GM19099 (cell line): ENCODE data around the gene EPAS1.

Experiments used
- POLR2A ChIP-seq: IDR thresholded peaks from 3 replicates; pipeline ENCODE4 v1.6.1; 2011; ENCODE audit warnings: low read depth; ENCODE audit not compliant: insufficient read length; ENCODE audit errors: extremely low read depth

The EPAS1 gene

DNA sequence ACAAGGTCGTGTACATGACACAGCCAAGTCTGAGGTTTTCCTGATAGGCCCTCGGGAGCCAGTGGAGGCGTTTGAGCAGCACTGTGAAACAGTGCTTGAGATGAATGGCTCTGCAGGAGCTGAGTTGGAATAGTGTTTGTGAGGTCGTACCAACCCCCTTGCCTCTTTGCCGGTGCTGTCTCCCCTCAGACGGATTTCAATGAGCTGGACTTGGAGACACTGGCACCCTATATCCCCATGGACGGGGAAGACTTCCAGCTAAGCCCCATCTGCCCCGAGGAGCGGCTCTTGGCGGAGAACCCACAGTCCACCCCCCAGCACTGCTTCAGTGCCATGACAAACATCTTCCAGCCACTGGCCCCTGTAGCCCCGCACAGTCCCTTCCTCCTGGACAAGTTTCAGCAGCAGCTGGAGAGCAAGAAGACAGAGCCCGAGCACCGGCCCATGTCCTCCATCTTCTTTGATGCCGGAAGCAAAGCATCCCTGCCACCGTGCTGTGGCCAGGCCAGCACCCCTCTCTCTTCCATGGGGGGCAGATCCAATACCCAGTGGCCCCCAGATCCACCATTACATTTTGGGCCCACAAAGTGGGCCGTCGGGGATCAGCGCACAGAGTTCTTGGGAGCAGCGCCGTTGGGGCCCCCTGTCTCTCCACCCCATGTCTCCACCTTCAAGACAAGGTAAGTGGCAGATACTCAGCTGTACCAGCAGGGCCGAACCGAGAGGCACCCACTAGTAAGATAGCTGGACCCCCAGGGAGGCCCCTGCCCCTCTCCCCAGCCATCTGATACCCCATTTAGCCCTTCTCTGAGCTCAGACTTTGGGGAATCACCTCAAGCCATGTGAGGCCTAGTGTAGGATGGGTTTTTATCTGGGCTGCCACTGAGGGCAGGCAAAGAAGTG is 83.1 kb downstream of the EPAS1 start:
- no peak for TF ChIP-seq POLR2A

DNA sequence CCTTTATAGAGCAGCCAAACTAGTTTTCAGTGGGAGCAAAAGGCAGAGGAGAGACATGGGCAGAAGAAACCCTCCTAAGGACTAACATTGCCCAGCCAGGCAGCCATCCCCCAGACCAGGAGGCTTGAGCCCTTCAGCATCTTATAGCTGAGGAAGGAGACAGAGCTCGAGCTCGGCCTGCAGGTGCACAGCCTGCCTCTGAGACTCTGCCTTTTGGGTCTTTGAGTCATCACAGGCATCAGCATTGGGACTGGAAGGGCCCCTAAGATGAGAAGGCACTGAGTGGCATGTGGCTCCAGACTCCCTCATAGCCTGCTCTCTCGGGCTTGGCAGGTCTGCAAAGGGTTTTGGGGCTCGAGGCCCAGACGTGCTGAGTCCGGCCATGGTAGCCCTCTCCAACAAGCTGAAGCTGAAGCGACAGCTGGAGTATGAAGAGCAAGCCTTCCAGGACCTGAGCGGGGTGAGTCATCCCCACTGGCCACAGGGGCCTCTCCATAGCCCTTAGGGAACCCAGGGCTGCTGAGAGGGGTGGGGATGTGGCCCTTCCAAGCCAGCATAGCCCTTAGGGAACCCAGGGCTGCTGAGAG is 84.1 kb downstream of the EPAS1 start:
- TF ChIP-seq POLR2A = no peak

DNA sequence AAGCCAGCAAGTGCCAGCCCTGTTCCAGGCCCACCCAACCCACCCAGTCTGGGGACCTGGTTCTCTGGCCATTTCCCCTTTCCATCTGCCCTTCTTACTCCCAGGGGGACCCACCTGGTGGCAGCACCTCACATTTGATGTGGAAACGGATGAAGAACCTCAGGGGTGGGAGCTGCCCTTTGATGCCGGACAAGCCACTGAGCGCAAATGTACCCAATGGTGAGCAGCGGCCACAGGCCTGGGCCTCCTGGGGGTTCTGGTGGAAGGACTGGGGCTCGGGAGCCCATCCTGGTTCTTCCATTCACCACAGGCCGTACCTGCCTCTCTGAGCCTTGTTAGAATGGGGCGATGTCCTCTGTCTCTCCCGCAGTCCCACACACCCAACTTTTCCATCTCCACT is 84.7 kb downstream of the EPAS1 start:
- TF ChIP-seq POLR2A = no peak

DNA sequence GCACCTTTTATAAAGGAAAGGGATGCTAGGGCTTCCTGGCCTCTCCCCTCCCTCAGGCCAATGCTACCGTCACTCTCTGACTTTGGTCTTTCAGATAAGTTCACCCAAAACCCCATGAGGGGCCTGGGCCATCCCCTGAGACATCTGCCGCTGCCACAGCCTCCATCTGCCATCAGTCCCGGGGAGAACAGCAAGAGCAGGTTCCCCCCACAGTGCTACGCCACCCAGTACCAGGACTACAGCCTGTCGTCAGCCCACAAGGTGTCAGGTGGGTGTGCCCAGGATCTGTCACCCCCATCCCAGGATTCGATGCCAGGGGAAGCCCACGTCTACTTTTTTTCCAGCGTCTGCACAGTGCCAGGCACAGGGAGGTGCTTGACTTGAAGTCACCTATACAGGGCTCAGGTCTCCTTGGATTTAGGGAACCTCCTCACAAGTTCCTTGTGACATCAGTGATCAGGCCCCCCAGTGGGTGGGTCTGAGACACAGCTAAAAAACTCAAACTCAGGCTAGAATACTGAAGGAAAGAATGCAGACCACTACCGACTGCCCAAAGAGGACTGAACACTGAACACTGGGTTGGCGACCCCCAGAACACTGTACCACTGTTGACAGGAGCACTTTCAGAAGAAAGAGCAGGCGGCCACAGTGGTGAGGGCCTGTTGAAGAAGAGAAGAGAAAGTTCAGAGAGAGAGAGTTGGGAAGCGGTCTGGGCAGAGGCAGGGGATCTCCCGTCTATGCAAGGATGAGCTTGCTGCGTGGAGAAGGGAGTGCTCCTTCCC is 85.3 kb downstream of the EPAS1 start:
- TF ChIP-seq POLR2A = no peak

DNA sequence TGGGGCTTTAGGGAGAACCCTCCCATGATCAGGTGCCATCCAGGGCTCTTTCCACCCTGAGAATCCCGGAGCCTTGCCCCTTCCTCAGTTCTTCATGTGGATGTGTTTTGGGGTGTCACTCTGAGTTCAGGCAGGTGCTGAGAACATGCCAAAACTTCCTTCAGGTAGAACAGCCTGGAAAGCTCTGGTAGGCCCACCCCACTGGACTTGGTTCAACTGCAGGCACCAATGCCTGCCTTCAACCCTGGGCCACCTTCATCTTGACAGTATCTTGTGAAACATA is 85.8 kb downstream of the EPAS1 start:
- TF ChIP-seq POLR2A = no peak

DNA sequence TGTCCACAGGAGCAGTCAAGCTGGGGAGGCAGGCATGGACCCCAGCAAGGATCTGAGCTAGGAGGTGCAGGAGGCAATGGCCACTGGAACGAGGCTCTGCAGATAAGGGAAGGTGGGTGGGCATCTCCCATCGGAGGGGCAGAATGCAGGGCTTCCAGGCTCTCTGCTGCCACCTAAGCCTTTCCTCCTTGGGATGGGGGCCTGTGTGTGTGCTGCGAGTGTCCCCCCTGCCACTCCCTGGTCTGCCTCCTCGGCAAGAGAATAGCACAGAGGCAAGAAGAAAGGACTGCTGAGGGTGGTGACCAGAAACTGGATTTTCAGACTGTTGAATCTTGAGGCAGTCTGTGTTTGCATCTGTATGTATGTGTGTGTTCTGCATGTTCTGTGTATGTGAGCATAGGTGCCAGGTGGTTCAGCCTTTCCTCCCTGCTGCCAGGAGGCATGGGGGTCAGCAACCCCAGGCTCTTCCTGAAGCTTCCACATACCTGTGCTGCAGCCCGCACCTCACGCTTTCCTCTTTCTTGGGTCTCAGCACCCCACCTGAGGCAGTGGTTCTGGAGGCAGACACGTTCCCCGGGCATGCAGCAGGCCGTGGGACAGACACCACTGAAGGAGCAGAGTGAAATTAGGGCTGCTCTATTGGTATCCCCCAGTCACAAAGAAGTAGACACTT is 86.7 kb downstream of the EPAS1 start:
- no peak for TF ChIP-seq POLR2A

DNA sequence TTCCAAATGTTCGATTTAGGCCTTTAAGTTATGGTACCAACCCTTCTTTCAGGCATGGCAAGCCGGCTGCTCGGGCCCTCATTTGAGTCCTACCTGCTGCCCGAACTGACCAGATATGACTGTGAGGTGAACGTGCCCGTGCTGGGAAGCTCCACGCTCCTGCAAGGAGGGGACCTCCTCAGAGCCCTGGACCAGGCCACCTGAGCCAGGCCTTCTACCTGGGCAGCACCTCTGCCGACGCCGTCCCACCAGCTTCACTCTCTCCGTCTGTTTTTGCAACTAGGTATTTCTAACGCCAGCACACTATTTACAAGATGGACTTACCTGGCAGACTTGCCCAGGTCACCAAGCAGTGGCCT is 87.2 kb downstream of the EPAS1 start:
- no peak for TF ChIP-seq POLR2A

DNA sequence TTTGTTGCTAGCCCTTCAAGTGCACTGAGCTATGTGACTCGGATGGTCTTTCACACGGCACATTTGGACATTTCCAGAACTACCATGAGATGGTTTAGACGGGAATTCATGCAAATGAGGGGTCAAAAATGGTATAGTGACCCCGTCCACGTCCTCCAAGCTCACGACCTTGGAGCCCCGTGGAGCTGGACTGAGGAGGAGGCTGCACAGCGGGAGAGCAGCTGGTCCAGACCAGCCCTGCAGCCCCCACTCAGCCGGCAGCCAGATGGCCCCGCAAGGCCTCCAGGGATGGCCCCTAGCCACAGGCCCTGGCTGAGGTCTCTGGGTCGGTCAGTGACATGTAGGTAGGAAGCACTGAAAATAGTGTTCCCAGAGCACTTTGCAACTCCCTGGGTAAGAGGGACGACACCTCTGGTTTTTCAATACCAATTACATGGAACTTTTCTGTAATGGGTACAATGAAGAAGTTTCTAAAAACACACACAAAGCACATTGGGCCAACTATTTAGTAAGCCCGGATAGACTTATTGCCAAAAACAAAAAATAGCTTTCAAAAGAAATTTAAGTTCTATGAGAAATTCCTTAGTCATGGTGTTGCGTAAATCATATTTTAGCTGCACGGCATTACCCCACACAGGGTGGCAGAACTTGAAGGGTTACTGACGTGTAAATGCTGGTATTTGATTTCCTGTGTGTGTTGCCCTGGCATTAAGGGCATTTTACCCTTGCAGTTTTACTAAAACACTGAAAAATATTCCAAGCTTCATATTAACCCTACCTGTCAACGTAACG is 88.8 kb downstream of the EPAS1 start:
- no peak for TF ChIP-seq POLR2A

DNA sequence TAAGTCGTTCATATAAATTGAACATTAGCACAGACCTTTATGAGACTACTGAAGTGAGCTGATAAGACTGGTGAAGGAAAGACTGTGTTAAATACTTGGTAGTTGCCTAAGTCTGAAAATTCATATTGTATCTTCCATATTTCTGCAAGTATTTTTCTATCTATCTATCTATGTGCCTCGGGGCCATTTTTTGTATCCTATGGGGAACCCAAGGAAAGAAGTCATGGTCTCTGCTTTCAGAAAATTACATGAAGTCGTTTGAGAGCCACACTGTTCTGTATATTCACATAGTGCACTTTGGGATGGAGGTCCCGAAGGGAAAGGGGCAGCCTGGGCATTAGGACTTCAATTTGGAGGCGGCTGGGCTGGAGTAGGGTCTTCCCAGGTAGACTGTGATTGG is 89.6 kb downstream of the EPAS1 start:
- no peak for TF ChIP-seq POLR2A

DNA sequence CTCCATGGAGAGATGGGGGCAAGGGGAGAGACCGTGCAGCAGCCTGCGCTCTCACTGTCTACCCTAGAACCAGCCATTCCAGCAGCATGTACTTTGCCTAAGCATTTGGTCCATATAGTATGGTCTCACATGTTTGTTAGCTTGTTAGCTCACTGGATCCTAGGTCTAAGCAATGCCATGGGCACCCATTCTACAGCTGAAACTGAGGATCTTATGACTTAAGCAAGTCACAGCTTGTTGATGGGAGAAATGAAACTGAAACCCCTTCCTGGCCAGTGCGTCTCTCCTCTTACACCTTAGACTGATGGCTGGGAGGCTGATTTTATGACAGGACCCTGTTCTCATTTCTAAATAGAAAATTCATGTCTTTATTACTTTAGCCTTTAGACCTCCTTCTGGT is 90.1 kb downstream of the EPAS1 start:
- no peak for TF ChIP-seq POLR2A

DNA sequence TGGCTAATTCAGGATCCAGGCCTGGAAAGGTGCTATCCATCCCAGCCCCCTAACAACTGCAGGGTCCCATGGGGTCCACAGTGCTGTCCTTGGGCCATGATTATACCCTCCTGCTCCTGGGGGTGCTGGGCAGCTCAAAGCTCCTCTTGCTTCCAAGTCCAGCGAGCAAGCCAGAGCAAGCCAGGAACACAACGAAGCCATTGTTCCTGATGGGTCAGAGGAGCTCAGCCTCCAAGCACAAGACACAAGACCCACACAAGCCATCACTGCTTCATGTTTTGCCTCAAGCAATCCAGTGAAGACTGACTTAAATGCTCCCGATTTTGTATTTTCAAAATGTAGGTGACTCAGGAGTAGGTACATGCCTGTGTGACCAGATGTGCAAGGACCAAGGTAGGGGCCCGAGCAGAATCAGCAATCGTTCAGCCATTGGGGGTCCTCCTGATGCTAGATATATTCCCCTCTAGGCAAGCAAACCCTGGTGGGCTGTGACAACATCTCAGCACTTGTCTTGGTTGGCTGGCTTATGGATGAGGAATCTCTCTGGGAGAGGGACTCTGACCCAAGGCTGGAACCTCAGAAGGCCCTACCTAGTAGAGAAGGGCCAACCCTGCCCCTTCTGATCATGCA is 90.8 kb downstream of the EPAS1 start:
- TF ChIP-seq POLR2A = no peak

DNA sequence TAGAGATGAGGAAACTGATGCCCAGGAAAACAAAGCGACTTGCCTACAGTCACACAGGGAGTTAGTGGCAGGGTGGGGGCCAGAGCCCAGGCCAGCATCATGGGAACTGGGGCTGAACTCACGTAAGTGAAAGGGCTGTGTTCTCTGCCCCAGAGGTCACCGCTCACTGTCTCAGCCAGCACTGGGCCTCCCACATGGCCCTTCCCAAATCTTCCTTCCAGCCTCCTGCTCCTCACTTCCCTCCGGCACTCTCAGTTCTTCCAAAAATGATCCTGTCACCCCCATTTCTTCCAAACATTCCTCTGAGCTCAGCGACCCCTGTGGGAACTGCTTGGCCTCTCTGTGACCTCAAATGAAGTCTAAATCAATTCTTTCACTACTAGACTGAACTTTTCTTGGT is 91.7 kb downstream of the EPAS1 start:
- no peak for TF ChIP-seq POLR2A

DNA sequence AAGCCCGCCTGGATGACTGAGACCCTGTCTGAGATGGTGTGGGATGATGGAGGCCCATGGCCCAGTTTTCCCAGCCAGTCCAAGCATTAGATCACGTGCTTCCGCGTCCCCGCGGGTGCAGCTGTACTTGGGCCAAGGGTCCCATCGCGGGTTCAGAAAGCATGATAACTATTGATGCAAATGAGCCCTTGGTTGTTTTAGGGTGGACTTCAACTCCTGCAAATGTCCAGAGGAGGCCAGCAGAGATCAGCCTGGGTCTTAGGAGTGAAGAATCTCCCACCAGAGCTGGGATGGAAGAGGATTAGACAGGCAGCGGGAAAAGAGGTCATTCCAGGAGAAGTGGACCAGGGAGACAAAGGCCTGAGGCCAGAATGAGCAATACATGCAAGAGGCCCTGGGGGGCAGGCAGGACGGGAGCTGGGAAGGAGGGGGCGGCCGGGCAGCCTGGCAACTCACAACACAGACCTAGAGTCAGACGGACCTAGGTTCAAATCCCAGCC is 92.3 kb downstream of the EPAS1 start:
- TF ChIP-seq POLR2A = no peak

DNA sequence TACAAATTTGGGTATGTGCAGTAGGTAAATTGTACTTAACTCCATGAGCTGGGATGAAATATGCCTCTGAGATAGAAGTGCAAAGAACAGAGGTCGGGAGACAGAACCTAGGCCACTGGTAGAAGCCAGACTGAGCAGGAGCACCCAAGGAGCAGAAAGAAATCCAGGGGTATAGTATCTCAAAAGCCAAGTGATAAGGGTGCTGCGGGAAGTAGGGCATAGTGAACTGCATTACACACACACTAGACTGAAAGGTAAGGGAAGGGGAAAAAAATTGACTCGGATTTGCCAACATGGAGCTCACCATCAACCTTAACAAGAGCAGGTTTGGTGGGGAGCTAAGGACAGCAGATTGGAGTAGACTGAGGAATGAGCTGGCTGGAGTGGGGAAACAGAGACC is 92.8 kb downstream of the EPAS1 start:
- TF ChIP-seq POLR2A = no peak

DNA sequence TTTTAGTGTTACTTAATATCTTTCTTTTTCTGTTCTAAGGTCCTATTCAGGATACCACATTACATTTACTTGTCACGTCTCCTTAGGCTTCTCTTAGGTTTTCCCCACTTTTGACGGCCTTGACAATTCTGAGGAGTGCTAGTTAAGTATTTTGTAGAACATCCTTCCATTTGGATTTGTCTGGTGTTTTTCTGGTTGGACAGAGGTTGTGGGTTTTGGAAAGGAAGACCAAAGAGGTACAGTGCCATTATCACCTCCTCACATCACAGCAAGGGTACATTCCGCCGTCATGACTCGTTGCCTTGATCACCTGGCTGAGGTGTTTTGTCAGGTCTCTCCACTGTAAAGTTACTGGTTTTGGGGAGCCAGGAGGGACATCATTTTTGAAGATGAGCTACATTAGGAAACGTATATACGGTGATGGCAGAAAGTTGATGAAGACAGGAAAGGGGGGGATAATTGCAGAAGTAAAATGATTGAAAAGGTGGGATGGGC is 93.7 kb downstream of the EPAS1 start:
- no peak for TF ChIP-seq POLR2A
